Activated T-cell treated with anti-CD3 and anti-CD28 coated beads, Interleukin-2, amount 50 U/mL, for 4 hours (primary cell): ENCODE measurements around the gene GC. TPM values are rescaled to one million over a fixed set of nuclear protein-coding genes. Genes with fewer than 3 reads are reported as not detected.
"Not testable (repeated sequence)": the region's sequence is repeated elsewhere in the genome, so short reads cannot be mapped to it uniquely, and the experiment has no call there.

Experiments
- ATAC-seq, 2 donors: fragments of 200-7000 bp; cut with Tn5 transposase; one replicate each; pipeline ENCODE4 v1.10.0; 2021
- DNase-seq: peaks from one replicate; pipeline ENCODE4 v3.0.0-alpha.2; 2020
- H3K27me3 Mint-ChIP-seq: one replicate; pipeline ENCODE4 v1.8.0; 2021; ENCODE audit warnings: low read depth, mixed read lengths
- H3K36me3 Mint-ChIP-seq: one replicate; pipeline ENCODE4 v1.8.0; 2022; ENCODE audit warnings: mixed read lengths; ENCODE audit not compliant: insufficient read depth
- H3K4me1 Mint-ChIP-seq: one replicate; pipeline ENCODE4 v1.8.0; 2021; ENCODE audit warnings: low read depth, mixed read lengths
- H3K4me3 Mint-ChIP-seq: one replicate; pipeline ENCODE4 v1.8.0; 2021; ENCODE audit warnings: mild to moderate bottlenecking, moderate library complexity, mixed read lengths
- H3K9me3 Mint-ChIP-seq: one replicate; pipeline ENCODE4 v1.8.0; 2021; ENCODE audit warnings: mixed read lengths
- total RNA-seq, 3 donors: library from RNA; stranded (reverse); gene quantifications; one replicate each; pipeline ENCODE4 v1.2.1, GENCODE V29; 2021

GC gene
- 1 to 10 TPM in 2 of 3 donors, under 1 TPM in 1; 0.58 to 1.4 (median 1.1) TPM for total RNA-seq

GRCh38 chr4:71783972-71784371 is at the start of gene GC:
Gene GC (minus strand): TSS chr4:71784079. CDS start chr4:71784018, 61 bp downstream.
- no peaks in the 10 kb centered on the region for H3K36me3 Mint-ChIP-seq
- no peak for DNase-seq
- H3K4me3 Mint-ChIP-seq, result no peak within 1 kb of the TSS
- ATAC-seq, result no peak
- H3K4me1 Mint-ChIP-seq, result no peaks in the 10 kb centered on the region
- H3K9me3 Mint-ChIP-seq, result no peaks in the 10 kb centered on the region
- peaks cover 2% of the 10 kb centered on the region for H3K27me3 Mint-ChIP-seq

GRCh38 chr4:71833232-71833900 is 49.5 kb upstream of the GC start:
- ATAC-seq (no peak), DNase-seq (no peak)
- no peaks in the 10 kb centered on the region for H3K9me3 Mint-ChIP-seq
- H3K36me3 Mint-ChIP-seq, result no peaks in the 10 kb centered on the region
- H3K27me3 Mint-ChIP-seq, result no peaks in the 10 kb centered on the region
- no peaks in the 10 kb centered on the region for H3K4me1 Mint-ChIP-seq
- no peak overlapping the region for H3K4me3 Mint-ChIP-seq

GRCh38 chr4:71832049-71832448 is 48.2 kb upstream of the GC start:
- Mint-ChIP-seq H3K4me1 (no peaks in the 10 kb centered on the region), H3K27me3 (no peaks in the 10 kb centered on the region), H3K9me3 (no peaks in the 10 kb centered on the region), H3K36me3 (no peaks in the 10 kb centered on the region), H3K4me3 (no peak overlapping the region)
- ATAC-seq, result no peak
- DNase-seq, result no peak

GRCh38 chr4:71830497-71831190 is 46.8 kb upstream of the GC start:
- no peak for ATAC-seq
- no peaks in the 10 kb centered on the region for H3K4me1 Mint-ChIP-seq
- no peaks in the 10 kb centered on the region for H3K36me3 Mint-ChIP-seq

GRCh38 chr4:71828470-71828869 is 44.6 kb upstream of the GC start:
- H3K4me1 Mint-ChIP-seq, result no peaks in the 10 kb centered on the region

More at GRCh38 chr4:71830497-71831190, 46.8 kb upstream of the GC start:
- Mint-ChIP-seq H3K9me3 (peaks cover 6% of the 10 kb centered on the region), H3K4me3 (no peak overlapping the region), H3K27me3 (no peaks in the 10 kb centered on the region)
- no peak for DNase-seq

GRCh38 chr4:71827826-71828225 is 43.9 kb upstream of the GC start:
- DNase-seq (no peak), ATAC-seq (no peak)
- no peak overlapping the region for H3K4me3 Mint-ChIP-seq
- H3K9me3 Mint-ChIP-seq, result peaks cover 12% of the 10 kb centered on the region
- no peaks in the 10 kb centered on the region for H3K27me3 Mint-ChIP-seq
- no peaks in the 10 kb centered on the region for H3K36me3 Mint-ChIP-seq
- H3K4me1 Mint-ChIP-seq, result no peaks in the 10 kb centered on the region

More at GRCh38 chr4:71828470-71828869, 44.6 kb upstream of the GC start:
- Mint-ChIP-seq H3K4me3 (no peak overlapping the region), H3K9me3 (peaks cover 12% of the 10 kb centered on the region), H3K36me3 (no peaks in the 10 kb centered on the region), H3K27me3 (no peaks in the 10 kb centered on the region)
- ATAC-seq (no peak), DNase-seq (no peak)

GRCh38 chr4:71816676-71817303 is 32.9 kb upstream of the GC start:
- H3K9me3 Mint-ChIP-seq, result no peaks in the 10 kb centered on the region
- no peaks in the 10 kb centered on the region for H3K36me3 Mint-ChIP-seq
- no peaks in the 10 kb centered on the region for H3K4me1 Mint-ChIP-seq
- ATAC-seq (no peak), DNase-seq (no peak)
- H3K27me3 Mint-ChIP-seq, result no peaks in the 10 kb centered on the region
- no peak overlapping the region for H3K4me3 Mint-ChIP-seq

GRCh38 chr4:71814433-71814832 is 30.6 kb upstream of the GC start:
- DNase-seq (no peak), ATAC-seq (no peak)
- no peaks in the 10 kb centered on the region for H3K4me1 Mint-ChIP-seq
- H3K27me3 Mint-ChIP-seq, result no peaks in the 10 kb centered on the region
- H3K9me3 Mint-ChIP-seq, result no peaks in the 10 kb centered on the region
- H3K36me3 Mint-ChIP-seq, result no peaks in the 10 kb centered on the region
- no peak overlapping the region for H3K4me3 Mint-ChIP-seq

- DNase-seq, H3K36me3 Mint-ChIP-seq, H3K4me3 Mint-ChIP-seq, H3K9me3 Mint-ChIP-seq, ATAC-seq, H3K4me1 Mint-ChIP-seq, H3K27me3 Mint-ChIP-seq: not testable (repeated sequence)
Observed at GRCh38 chr4:71809805-71810204, 25.9 kb upstream of the GC start.

- Mint-ChIP-seq H3K36me3 (no peaks in the 10 kb centered on the region), H3K9me3 (no peaks in the 10 kb centered on the region), H3K4me3 (no peak overlapping the region), H3K27me3 (no peaks in the 10 kb centered on the region), H3K4me1 (no peaks in the 10 kb centered on the region)
- DNase-seq (no peak), ATAC-seq (no peak)
Observed at GRCh38 chr4:71807469-71807868, 23.6 kb upstream of the GC start.

GRCh38 chr4:71805230-71805629 is 21.4 kb upstream of the GC start:
- not testable (repeated sequence) for ATAC-seq, H3K9me3 Mint-ChIP-seq, H3K36me3 Mint-ChIP-seq, DNase-seq, H3K4me1 Mint-ChIP-seq, H3K27me3 Mint-ChIP-seq, H3K4me3 Mint-ChIP-seq

GRCh38 chr4:71804017-71804697 is 20.3 kb upstream of the GC start:
- H3K9me3 Mint-ChIP-seq, ATAC-seq, H3K36me3 Mint-ChIP-seq: not testable (repeated sequence)

GRCh38 chr4:71785959-71786358 is 2.1 kb upstream of the GC start:
- no peaks in the 10 kb centered on the region for H3K9me3 Mint-ChIP-seq
- no peak overlapping the region for H3K4me3 Mint-ChIP-seq
- no peaks in the 10 kb centered on the region for H3K4me1 Mint-ChIP-seq
- no peaks in the 10 kb centered on the region for H3K36me3 Mint-ChIP-seq
- ATAC-seq (no peak), DNase-seq (no peak)
- no peaks in the 10 kb centered on the region for H3K27me3 Mint-ChIP-seq

More at GRCh38 chr4:71804017-71804697, 20.3 kb upstream of the GC start:
- not testable (repeated sequence) for H3K27me3 Mint-ChIP-seq, H3K4me1 Mint-ChIP-seq, H3K4me3 Mint-ChIP-seq, DNase-seq

GRCh38 chr4:71784569-71785197 is 804 bp upstream of the GC start:
- Mint-ChIP-seq H3K36me3 (no peaks in the 10 kb centered on the region), H3K9me3 (no peaks in the 10 kb centered on the region), H3K4me3 (no peak overlapping the region), H3K27me3 (no peaks in the 10 kb centered on the region), H3K4me1 (no peaks in the 10 kb centered on the region)
- no peak for ATAC-seq
- no peak for DNase-seq
